ENCODE measurements around the gene NPRL2.

The NPRL2 gene

DNA sequence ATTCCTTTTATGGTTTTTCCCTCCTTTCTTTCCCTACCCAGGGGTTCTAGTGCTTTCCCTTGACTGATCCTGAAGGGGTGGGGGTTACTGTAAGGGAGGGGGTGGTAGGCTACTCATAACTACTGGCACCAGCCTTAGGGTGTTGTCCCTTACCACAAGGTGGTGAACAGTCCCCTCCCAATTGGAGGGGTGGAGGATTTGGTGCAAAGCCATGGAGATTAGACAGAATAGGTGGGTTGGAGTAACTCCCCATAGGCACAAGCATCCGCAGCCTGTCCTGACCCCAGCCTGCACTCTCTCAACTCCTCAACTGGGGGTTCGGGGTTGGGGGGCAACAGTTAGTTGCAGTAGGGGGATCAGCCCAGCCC, 25.5 kb downstream of the NPRL2 start:
- H3K4me2 ChIP-seq (ENCODE audit: low read length) = no peak overlapping the region

GRCh38 chr3:50324351-50325112, 26.0 kb downstream of the NPRL2 start:
- Histone ChIP-seq H3K27me3 (ENCODE audit: insufficient read depth, low read length) (no peaks in the 10 kb centered on the region), H3K4me3 (ENCODE audit: low read depth, low read length, poor library complexity, severe bottlenecking) (no peak overlapping the region), H3K27ac (ENCODE audit: low read depth, low read length, poor library complexity, severe bottlenecking) (no peak overlapping the region), H4K20me1 (ENCODE audit: insufficient read depth, low read length) (no peaks in the 10 kb centered on the region), H3K4me1 (ENCODE audit: insufficient read depth, low read length, severe bottlenecking) (peaks cover 40% of the 10 kb centered on the region), H3F3A (ENCODE audit: insufficient read depth, low read length) (no peaks in the 10 kb centered on the region), H3K9ac (ENCODE audit: low read length) (no peak overlapping the region), H3K36me3 (ENCODE audit: insufficient read depth, low read length) (peaks cover 14% of the 10 kb centered on the region; the same call in 1 of the 2 replicates), H3K79me2 (ENCODE audit: insufficient read depth, low read length) (peaks cover 7% of the 10 kb centered on the region; the same call in 1 of the 2 replicates), H3K9me2 (ENCODE audit: low read depth, low read length) (no peaks in the 10 kb centered on the region), H2AFZ (ENCODE audit: low read length) (no peak overlapping the region), H3K4me2 (ENCODE audit: low read length) (no peak overlapping the region), H3K9me3 (ENCODE audit: low read length) (no peaks in the 10 kb centered on the region)
- TF ChIP-seq, protein P1, sequence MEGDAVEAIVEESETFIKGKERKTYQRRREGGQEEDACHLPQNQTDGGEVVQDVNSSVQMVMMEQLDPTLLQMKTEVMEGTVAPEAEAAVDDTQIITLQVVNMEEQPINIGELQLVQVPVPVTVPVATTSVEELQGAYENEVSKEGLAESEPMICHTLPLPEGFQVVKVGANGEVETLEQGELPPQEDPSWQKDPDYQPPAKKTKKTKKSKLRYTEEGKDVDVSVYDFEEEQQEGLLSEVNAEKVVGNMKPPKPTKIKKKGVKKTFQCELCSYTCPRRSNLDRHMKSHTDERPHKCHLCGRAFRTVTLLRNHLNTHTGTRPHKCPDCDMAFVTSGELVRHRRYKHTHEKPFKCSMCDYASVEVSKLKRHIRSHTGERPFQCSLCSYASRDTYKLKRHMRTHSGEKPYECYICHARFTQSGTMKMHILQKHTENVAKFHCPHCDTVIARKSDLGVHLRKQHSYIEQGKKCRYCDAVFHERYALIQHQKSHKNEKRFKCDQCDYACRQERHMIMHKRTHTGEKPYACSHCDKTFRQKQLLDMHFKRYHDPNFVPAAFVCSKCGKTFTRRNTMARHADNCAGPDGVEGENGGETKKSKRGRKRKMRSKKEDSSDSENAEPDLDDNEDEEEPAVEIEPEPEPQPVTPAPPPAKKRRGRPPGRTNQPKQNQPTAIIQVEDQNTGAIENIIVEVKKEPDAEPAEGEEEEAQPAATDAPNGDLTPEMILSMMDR (IDR thresholded peaks at IDR 0.05; ENCODE audit: low read length) = peak; percentile 90
- no peak for TF ChIP-seq EZH2 (IDR thresholded peaks at IDR 0.05; ENCODE audit: borderline replicate concordance, low read length)

More for the DNA sequence above, 25.5 kb downstream of the NPRL2 start:
- Histone ChIP-seq H3F3A (ENCODE audit: insufficient read depth, low read length) (no peaks in the 10 kb centered on the region), H2AFZ (ENCODE audit: low read length) (no peak overlapping the region), H3K9me3 (ENCODE audit: low read length) (no peaks in the 10 kb centered on the region), H3K9me2 (ENCODE audit: low read depth, low read length) (no peaks in the 10 kb centered on the region), H3K27ac (ENCODE audit: low read depth, low read length, poor library complexity, severe bottlenecking) (no peak overlapping the region), H3K27me3 (ENCODE audit: insufficient read depth, low read length) (no peaks in the 10 kb centered on the region), H3K9ac (ENCODE audit: low read length) (no peak overlapping the region), H3K36me3 (ENCODE audit: insufficient read depth, low read length) (peaks cover 20% of the 10 kb centered on the region; the same call in 1 of the 2 replicates), H3K79me2 (ENCODE audit: insufficient read depth, low read length) (peaks cover 7% of the 10 kb centered on the region; the same call in 1 of the 2 replicates), H3K4me3 (ENCODE audit: low read depth, low read length, poor library complexity, severe bottlenecking) (no peak overlapping the region), H3K4me1 (ENCODE audit: insufficient read depth, low read length, severe bottlenecking) (peaks cover 39% of the 10 kb centered on the region), H4K20me1 (ENCODE audit: insufficient read depth, low read length) (no peaks in the 10 kb centered on the region)
- no peak for TF ChIP-seq EZH2 (IDR thresholded peaks at IDR 0.05; ENCODE audit: borderline replicate concordance, low read length)
- TF ChIP-seq, protein P1 (IDR thresholded peaks at IDR 0.05; ENCODE audit: low read length) = no peak

DNA sequence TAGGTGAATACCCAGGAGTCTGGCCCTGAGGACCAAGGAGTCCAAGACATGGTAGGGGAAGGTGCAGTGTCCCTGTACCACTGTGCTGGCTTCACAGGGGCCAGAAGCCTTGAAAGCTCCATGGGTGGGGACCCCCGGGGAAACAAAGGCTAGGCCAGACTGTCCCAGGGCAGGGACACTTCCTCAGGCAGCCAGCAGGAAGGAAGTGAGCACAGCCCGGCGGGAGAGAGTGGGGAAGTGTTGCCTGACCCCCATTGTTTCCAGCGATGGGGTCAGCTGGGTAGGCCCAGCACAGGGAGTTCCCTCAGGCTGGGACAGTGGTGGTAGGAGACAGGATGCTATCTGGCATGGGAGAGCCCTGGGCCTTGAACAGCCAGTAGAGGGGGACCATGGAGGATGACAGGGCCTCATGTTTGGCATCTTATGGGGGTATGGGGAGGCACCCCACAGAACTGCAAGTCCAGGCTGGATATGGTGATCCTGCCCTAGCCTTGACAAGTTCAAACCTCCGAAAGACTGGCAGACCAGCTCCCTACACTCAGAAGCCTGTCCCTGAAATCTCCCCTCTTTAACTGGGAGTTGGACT, 26.9 kb downstream of the NPRL2 start:
- H3K4me1 ChIP-seq (ENCODE audit: insufficient read depth, low read length, severe bottlenecking) = peaks cover 42% of the 10 kb centered on the region
- H3K4me3 ChIP-seq (ENCODE audit: low read depth, low read length, poor library complexity, severe bottlenecking) = no peak overlapping the region
- no peak overlapping the region for H3K9ac ChIP-seq (ENCODE audit: low read length)
- no peaks in the 10 kb centered on the region for H3K9me2 ChIP-seq (ENCODE audit: low read depth, low read length)
- no peaks in the 10 kb centered on the region for H3K9me3 ChIP-seq (ENCODE audit: low read length)
- H3K79me2 ChIP-seq (ENCODE audit: insufficient read depth, low read length) = peaks cover 7% of the 10 kb centered on the region; the same call in 1 of the 2 replicates
- H3K27me3 ChIP-seq (ENCODE audit: insufficient read depth, low read length) = no peaks in the 10 kb centered on the region
- H3K27ac ChIP-seq (ENCODE audit: low read depth, low read length, poor library complexity, severe bottlenecking) = no peak overlapping the region
- H3K4me2 ChIP-seq (ENCODE audit: low read length) = no peak overlapping the region
- peaks cover 10% of the 10 kb centered on the region; the same call in 1 of the 2 replicates for H3K36me3 ChIP-seq (ENCODE audit: insufficient read depth, low read length)
- TF ChIP-seq, protein P1 (IDR thresholded peaks at IDR 0.05; ENCODE audit: low read length) = no peak
- no peaks in the 10 kb centered on the region for H4K20me1 ChIP-seq (ENCODE audit: insufficient read depth, low read length)
- no peaks in the 10 kb centered on the region for H3F3A ChIP-seq (ENCODE audit: insufficient read depth, low read length)
- no peak overlapping the region for H2AFZ ChIP-seq (ENCODE audit: low read length)

Measured in OCI-LY1 (cell line).